ENCODE data around the gene KCNQ2. TPM values are rescaled to one million over a fixed set of nuclear protein-coding genes. Genes with fewer than 3 reads are reported as not detected.
A peak's percentile ranks its signal among the peaks of the same experiment; 100 is the strongest.

Gene KCNQ2
- total and polyA plus RNA-seq, 12 donors = 0.69 to 81.6 (median 10.3) TPM; not detected in 3

GRCh38 chr20:63443606-63444395, 28.7 kb downstream of the KCNQ2 start:
- intact Hi-C loops (cut with DNase I) = no loop called here
- H3K9me3 ChIP-seq (replicated peaks in 1 of 3) = no peaks in the 10 kb centered on the region
- H3K4me1 ChIP-seq (replicated peaks in 1 of 2) = no peaks in the 10 kb centered on the region
- 82 to 98% (median 87%) methylated on average over 11 to 25 of the region's 25 CpGs for WGBS, 4 donors
- no peak for TF ChIP-seq POLR2A (IDR thresholded peaks at IDR 0.05)
- no peaks in the 10 kb centered on the region for H3K36me3 ChIP-seq (replicated peaks in 1 of 2)
- H3K27me3 ChIP-seq = no peaks in the 10 kb centered on the region
- DNase-seq = no peak
- H3K27ac ChIP-seq = peak overlapping the region in 1 of 5 donors; percentile 38
- H3K4me3 ChIP-seq = no peak overlapping the region

GRCh38 chr20:63442100-63442493, 30.4 kb downstream of the KCNQ2 start:
- no peak overlapping the region for H3K27ac ChIP-seq
- TF ChIP-seq POLR2A (IDR thresholded peaks at IDR 0.05) (no peak), CTCF (IDR thresholded peaks at IDR 0.05) (peak in 3 of 6 experiments; percentile 11 to 45 (median 40))
- no peak overlapping the region for H3K4me3 ChIP-seq
- no peaks in the 10 kb centered on the region for H3K36me3 ChIP-seq (replicated peaks in 1 of 2)
- H3K27me3 ChIP-seq = no peaks in the 10 kb centered on the region
- intact Hi-C loops (cut with DNase I) = no loop called here
- 37 to 50% (median 43%) methylated on average over 3 to 11 of the region's 11 CpGs for WGBS, 4 donors
- no peaks in the 10 kb centered on the region for H3K4me1 ChIP-seq (replicated peaks in 1 of 2)
- DNase-seq = peak; percentile 38 to 89 (median 59)
- H3K9me3 ChIP-seq (replicated peaks in 1 of 3) = no peaks in the 10 kb centered on the region

GRCh38 chr20:63441136-63442099, 31.0 kb downstream of the KCNQ2 start:
- H3K27ac ChIP-seq = no peak overlapping the region
- intact Hi-C loops (cut with DNase I) = no loop called here
- WGBS, 4 donors = 36 to 53% (median 49%) methylated on average over 7 to 22 of the region's 22 CpGs
- no peaks in the 10 kb centered on the region for H3K9me3 ChIP-seq (replicated peaks in 1 of 3)
- no peaks in the 10 kb centered on the region for H3K36me3 ChIP-seq (replicated peaks in 1 of 2)
- no peak for DNase-seq
- no peaks in the 10 kb centered on the region for H3K4me1 ChIP-seq (replicated peaks in 1 of 2)
- TF ChIP-seq POLR2A (IDR thresholded peaks at IDR 0.05) (no peak), CTCF (IDR thresholded peaks at IDR 0.05) (no peak)
- no peaks in the 10 kb centered on the region for H3K27me3 ChIP-seq
- H3K4me3 ChIP-seq = no peak overlapping the region

GRCh38 chr20:63440366-63440955, 32.0 kb downstream of the KCNQ2 start:
- no peaks in the 10 kb centered on the region for H3K36me3 ChIP-seq (replicated peaks in 1 of 2)
- H3K27ac ChIP-seq = no peak overlapping the region
- no peaks in the 10 kb centered on the region for H3K27me3 ChIP-seq
- WGBS, 4 donors = 75 to 84% (median 79%) methylated on average over 7 to 26 of the region's 26 CpGs
- H3K4me1 ChIP-seq (replicated peaks in 1 of 2) = no peaks in the 10 kb centered on the region
- DNase-seq = no peak
- H3K4me3 ChIP-seq = no peak overlapping the region
- intact Hi-C loops (cut with DNase I) = no loop called here
- TF ChIP-seq CTCF (IDR thresholded peaks at IDR 0.05) = no peak
- TF ChIP-seq POLR2A (IDR thresholded peaks at IDR 0.05) = no peak
- no peaks in the 10 kb centered on the region for H3K9me3 ChIP-seq (replicated peaks in 1 of 3)

Data from adrenal gland (tissue), 12 donors.